Measurements from ENCODE around the gene CCDC122.

Gene CCDC122

DNA sequence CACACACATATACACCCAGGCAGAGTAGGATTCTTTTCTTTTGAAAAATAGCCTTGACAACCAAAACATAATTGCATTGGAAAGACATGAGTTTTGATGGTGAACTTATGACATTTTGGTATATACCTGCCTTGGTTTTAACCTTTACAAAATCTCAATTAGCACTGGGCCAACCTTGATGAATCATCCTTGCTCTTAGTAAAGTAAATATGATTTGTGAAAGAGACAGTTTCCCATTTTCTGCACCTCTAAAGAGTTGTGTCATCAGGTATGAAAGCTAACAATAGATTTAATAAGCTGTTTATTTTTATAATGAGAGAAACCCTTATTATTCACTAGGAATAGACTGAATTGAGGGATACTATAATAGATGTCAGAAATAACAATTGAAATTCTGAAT, 77.0 kb downstream of the CCDC122 start:
- no peak for DNase-seq (ENCODE audit: low read depth in 2 of 2)

DNA sequence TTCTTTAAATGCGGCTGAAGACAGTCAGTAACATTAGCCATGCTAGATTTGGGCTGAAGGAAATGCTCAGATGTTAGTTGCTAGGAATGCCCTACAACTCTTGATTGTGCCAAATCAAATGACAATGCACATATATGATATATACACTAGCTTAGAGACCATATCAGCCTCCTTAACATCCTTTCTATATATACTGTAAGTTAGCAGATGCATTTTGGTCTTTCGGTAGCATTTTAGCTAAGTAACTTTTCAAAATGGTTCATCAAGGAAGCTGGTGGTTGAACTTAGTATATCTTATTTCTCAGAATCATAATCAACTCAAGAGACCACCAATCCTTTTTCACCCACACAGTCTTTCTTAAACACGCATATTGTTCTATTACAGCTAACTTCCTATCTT, 78.7 kb downstream of the CCDC122 start:
- no peak for DNase-seq (ENCODE audit: low read depth in 2 of 2)

DNA sequence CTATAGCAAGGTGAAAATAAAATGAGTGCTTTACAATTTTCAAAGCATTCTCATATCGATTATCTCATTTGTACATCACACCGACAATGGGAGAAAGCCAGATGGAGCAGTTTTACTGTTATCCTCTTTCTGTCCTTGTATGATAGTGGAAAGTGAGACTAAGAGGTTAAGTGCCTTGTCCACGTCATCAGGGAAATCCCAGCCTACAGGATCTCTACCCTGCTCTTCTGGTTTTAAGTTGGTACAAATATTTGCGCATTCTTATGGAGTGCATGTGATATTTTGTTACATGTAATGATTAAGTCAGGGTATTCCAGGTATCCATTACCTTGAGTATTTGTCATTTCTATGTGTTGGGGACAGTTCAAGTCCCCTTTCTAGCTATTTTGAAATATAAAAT, 80.3 kb downstream of the CCDC122 start:
- no peak for DNase-seq (ENCODE audit: low read depth in 2 of 2)

DNA sequence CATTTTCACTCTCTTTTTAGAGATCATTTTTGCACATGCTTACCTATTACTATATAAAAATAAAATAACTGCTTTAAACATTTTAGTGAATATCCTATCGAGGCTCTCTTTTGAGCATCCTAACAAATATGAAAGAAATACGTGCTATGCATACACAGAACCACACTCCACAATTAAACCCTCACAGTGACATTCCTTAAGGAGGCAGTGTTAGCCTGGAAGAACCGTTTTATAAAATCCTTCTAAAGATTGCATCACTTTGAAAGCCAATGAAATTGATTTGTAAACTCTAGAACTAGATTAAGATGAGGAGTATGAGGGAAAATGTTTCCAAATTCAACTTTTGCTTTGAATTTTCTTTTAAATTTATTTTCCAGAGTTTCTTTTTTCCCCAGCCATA, 81.7 kb downstream of the CCDC122 start:
- DNase-seq (ENCODE audit: low read depth in 2 of 2): no peak

DNA sequence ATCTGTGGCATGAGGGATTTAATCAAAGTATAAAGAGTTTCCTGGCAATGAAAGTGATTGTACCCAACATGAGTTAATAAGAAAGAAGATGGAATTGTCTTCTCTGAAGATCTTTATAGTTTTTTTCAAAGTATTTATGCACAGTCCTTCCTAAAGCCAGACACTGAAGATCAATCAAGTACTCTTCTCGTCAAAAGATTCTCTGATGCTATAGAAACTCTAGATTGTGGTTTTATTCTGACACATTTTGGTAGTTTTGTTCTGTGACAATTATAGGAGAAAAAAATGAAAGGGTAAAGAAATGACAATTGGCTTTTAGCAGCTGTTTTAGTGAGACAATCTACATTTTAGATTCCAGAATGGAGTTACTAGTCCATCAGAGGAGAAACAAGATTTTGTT, 82.4 kb downstream of the CCDC122 start:
- DNase-seq (ENCODE audit: low read depth in 2 of 2): no peak

DNA sequence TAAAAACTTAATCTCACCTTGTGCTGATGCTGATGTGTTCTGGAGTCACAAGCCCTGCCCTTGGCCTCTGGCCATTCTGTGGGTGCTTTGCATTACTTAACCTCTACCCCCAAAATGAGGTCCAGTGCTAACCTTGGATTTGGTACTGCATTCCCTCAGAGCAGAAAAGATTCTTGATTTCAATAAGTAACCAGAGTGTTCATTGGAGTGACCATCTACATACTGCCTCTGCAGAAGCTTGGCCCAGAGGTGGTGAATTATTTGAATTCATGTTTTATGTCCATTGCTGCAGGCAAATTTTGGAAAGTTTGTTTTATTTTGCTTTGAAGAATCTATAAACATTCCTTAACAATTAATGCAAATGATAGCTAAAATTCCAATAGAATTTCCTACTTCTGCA, 85.1 kb downstream of the CCDC122 start:
- no peak for DNase-seq (ENCODE audit: low read depth in 2 of 2)

DNA sequence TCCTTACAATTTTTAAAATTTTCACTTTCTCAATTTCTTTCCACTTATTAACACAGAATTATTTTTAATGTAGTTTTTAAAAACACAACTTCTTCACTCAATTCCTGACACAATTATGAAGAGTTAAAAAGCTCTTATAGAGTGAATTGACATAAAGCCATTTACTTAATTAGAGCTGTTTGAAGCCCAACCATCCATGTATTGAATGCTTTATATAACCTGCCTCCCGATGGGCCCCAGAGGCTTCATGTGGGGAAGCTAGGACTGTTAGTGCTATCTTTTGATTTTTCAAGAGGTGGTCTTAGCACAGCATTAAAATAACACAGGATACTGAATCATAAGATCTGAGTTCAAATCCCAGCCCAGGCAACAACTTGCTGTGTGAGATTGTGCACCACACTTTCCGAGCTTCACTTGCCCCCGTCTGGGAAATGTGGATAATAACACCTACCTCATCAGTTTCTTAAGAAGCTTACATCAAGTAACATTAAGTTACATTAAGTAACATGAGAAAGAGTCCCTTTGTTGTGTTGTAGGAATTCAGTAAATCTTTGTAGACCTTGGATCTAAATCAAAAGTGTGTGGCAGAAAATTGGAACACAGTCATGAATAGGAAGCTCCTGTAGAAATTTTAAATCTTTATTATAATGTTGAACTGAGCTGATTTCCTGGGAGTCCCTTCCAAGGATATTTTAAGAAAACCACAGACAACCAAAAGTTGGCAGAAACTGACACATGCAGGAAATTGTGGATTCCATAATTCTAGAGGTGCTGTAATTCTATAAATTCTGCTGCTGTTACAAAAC, 87.3 kb downstream of the CCDC122 start:
- no peak for DNase-seq (ENCODE audit: low read depth in 2 of 2)

DNA sequence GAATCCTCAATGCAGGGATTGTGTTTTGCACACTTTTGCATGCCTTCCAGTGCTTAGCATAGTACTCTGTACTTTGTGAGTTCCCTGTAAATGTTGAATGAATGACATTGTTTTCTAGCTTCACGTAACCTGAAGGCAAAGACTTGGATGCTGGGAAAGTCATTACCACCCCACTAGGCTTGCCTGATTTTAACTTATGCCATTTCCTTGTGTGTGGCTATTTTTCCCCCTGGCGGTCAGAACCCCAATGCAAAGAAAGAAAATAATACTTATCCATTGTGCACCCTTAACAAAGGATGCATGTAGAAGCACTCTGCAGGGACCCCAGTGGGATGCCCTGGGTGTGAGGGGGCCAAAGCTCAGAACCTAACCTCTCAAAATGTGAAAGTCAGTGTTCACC, 91.5 kb downstream of the CCDC122 start:
- DNase-seq (ENCODE audit: low read depth in 2 of 2): no peak

DNA sequence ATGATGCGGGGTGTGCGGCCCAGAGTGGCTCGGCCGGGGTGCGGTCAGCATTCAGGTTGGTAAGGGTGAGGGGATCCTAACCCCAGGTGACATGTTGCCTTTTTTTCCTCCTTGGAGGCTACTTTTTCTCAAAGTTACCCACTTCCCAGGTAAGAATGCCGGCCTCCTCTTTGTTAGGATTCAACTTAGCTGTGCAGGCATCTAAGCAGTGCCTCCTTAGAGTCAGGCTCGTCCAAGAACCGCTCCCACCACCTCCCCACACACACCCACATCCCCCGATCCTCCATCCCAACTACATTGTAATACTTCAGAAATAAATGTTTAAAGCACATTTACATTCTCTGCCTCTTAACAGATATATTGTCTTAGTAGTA, 92.0 kb downstream of the CCDC122 start:
- no peak for DNase-seq (ENCODE audit: low read depth in 2 of 2)

DNA sequence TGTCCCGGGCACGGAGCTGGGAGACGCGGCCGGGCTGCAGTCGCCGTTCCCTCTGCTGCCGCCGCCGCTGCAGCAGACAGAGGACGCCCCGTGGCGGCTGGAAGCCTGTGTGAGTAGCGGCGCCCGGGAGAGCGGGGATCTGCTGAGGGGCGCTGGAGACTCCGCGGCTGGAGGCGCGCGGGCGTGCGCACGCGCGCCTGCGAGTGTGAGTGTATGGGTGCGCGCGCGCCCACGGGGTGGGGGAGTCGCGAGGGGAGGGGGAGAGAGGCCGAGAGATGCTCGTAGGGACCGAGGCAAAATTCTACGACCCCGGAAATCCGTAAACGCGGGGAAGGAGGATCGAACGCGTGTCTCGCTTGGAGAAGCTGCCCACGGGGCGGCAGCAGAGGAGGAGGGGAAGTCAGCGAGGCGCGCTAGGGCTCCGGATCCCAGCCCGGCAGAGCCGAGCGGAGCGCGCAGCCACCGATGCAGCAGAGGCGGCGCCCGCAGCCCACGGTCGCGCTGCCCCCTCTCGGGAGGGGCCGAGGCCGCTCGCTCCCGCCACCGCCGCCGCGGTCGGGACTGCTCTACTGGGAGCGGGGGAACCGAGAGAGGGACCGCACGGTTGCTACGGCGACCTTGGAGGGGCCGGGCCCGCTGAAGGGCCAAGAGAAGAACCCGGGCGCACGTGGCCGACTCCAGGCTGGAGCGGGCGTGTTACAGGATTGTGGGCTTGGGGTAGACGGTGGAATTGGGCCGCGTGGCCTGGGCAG, 92.6 kb downstream of the CCDC122 start, which contains the start of gene ENOX1:
ENOX1 (minus strand) TSS at position 207 of the 752 bp plus-strand sequence.
- no peak for DNase-seq (ENCODE audit: low read depth in 2 of 2)

DNA sequence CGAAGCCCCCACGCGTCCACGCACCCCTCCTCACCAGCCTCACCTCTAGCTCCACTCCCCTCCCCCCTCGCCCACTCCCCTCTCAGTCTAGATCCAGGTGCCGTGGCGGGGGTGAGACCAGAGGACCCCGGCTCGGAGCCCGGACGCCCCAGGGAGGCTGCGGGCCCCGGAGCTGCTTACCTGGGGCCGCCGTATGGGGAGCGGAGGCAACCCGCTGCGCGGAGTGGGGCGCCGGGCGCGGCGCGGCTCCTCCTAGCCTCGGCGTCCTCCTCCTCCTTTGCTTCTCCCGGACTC, 93.1 kb downstream of the CCDC122 start:
- no peak for DNase-seq (ENCODE audit: low read depth in 2 of 2)

Data from stimulated activated CD4-positive, alpha-beta T cell treated with anti-CD3 and anti-CD28 coated beads, Interleukin-15, amount 100 ng/mL, for 48 hours (primary cell).